Mesendoderm (in vitro differentiated cells): Measurements from ENCODE around the gene OR9K2. TPM values are rescaled to one million over a fixed set of nuclear protein-coding genes. Genes with fewer than 3 reads are reported as not detected.

Experiments used
- DNase-seq: peaks from one replicate; pipeline ENCODE4 v3.0.0; 2013
- H2AK5ac ChIP-seq: 2 replicates; pipeline ENCODE4 v1.6.1; 2013; ENCODE audit warnings: low read length, inconsistent platforms
- H2BK120ac ChIP-seq: 2 replicates; pipeline ENCODE4 v1.6.1; 2013; ENCODE audit warnings: low read depth, mild to moderate bottlenecking, low read length, moderate library complexity, mixed read lengths
- H2BK15ac ChIP-seq: replicated peaks from 2 replicates; pipeline ENCODE4 v1.6.1; 2013; ENCODE audit warnings: low read depth, mild to moderate bottlenecking, moderate library complexity
- H2BK5ac ChIP-seq: 2 replicates; pipeline ENCODE4 v1.6.1; 2013; ENCODE audit warnings: low read length, inconsistent platforms
- H3K18ac ChIP-seq: 2 replicates; pipeline ENCODE4 v1.6.1; 2013; ENCODE audit warnings: mild to moderate bottlenecking, low read length, mixed read lengths
- H3K23ac ChIP-seq: one replicate; pipeline ENCODE4 v1.6.1; 2013; ENCODE audit warnings: low read length
- H3K27ac ChIP-seq: 2 replicates; pipeline ENCODE4 v1.5.1; 2013; ENCODE audit warnings: low read depth, mild to moderate bottlenecking, inconsistent platforms, low read length, moderate library complexity
- H3K27me3 ChIP-seq: 2 replicates; pipeline ENCODE4 v1.6.1; 2013; ENCODE audit warnings: low read length, control low read depth, mild to moderate bottlenecking, inconsistent platforms; ENCODE audit not compliant: insufficient read depth, poor library complexity
- H3K36me3 ChIP-seq: 2 replicates; pipeline ENCODE4 v1.6.1; 2013; ENCODE audit warnings: low read length, inconsistent platforms; ENCODE audit not compliant: control insufficient read depth, insufficient read depth
- H3K4ac ChIP-seq: one replicate; pipeline ENCODE4 v1.6.1; 2013; ENCODE audit warnings: low read depth, mild to moderate bottlenecking, low read length, moderate library complexity
- H3K4me1 ChIP-seq: 2 replicates; pipeline ENCODE4 v1.6.1; 2013; ENCODE audit warnings: low read depth, low read length, inconsistent platforms; ENCODE audit not compliant: control insufficient read depth
- H3K4me2 ChIP-seq: 2 replicates; pipeline ENCODE4 v1.6.1; 2013; ENCODE audit warnings: low read length
- H3K4me3 ChIP-seq: 2 replicates; pipeline ENCODE4 v1.5.1; 2013; ENCODE audit warnings: mild to moderate bottlenecking, low read length
- H3K56ac ChIP-seq: one replicate; pipeline ENCODE4 v1.6.1; 2013; ENCODE audit warnings: low read length
- H3K79me1 ChIP-seq: 2 replicates; pipeline ENCODE4 v1.6.1; 2013; ENCODE audit warnings: low read length, inconsistent platforms
- H3K79me2 ChIP-seq: 2 replicates; pipeline ENCODE4 v1.6.1; 2013; ENCODE audit warnings: mild to moderate bottlenecking, low read length; ENCODE audit not compliant: control insufficient read depth, insufficient read depth
- H3K9ac ChIP-seq: 2 replicates; pipeline ENCODE4 v1.6.1; 2013; ENCODE audit warnings: low read length, inconsistent platforms
- H4K5ac ChIP-seq: one replicate; pipeline ENCODE4 v1.6.1; 2013; ENCODE audit warnings: low read length
- H4K8ac ChIP-seq: one replicate; pipeline ENCODE4 v1.6.1; 2013; ENCODE audit warnings: low read depth, mild to moderate bottlenecking, control low read depth, low read length, moderate library complexity
- WGBS: extraction: QIAGEN DNeasy Blood & Tissue Kit; methylation state at CpG from one replicate; pipeline ENCODE4 v1.1.7; 2013; ENCODE audit warnings: low lambda C conversion rate, missing lambda C conversion rate; ENCODE audit not compliant: insufficient coverage; ENCODE audit errors: extremely low coverage; 5-methylcytosine and 5-hydroxymethylcytosine counted together
- polyA plus RNA-seq, 2 experiments: library from polyadenylated mRNA; stranded (reverse); fragments of 200-250 nt; gene quantifications; one replicate each; pipeline ENCODE4 v1.2.3, GENCODE V29; 2013

OR9K2 gene
- polyA plus RNA-seq (2013, experiment 1 of 2): not detected
- not detected for polyA plus RNA-seq (2013, experiment 2 of 2)

GRCh38 chr12:55126106-55126505 is at the start of gene OR9K2:
OR9K2 (plus strand) TSS chr12:55126406; CDS start chr12:55129835, 3,429 bp downstream.
- H3K79me2 ChIP-seq: no peaks in the 10 kb centered on the region
- no peak within 1 kb of the TSS for H3K18ac ChIP-seq
- H3K9ac ChIP-seq: no peak within 1 kb of the TSS
- H3K56ac ChIP-seq: no peak within 1 kb of the TSS
- H3K36me3 ChIP-seq: no peaks in the 10 kb centered on the region
- H3K4me1 ChIP-seq: no peaks in the 10 kb centered on the region
- no peaks in the 10 kb centered on the region for H3K79me1 ChIP-seq
- no peak within 1 kb of the TSS for H3K27ac ChIP-seq
- no CpG with 5 or more reads among the region's 2 CpGs for WGBS
- no peak within 1 kb of the TSS for H4K8ac ChIP-seq
- DNase-seq: no peak
- no peak within 1 kb of the TSS for H3K23ac ChIP-seq
- H4K5ac ChIP-seq: no peak within 1 kb of the TSS
- H3K27me3 ChIP-seq: no peaks in the 10 kb centered on the region
- H2BK5ac ChIP-seq: no peak within 1 kb of the TSS
- no peak within 1 kb of the TSS for H2AK5ac ChIP-seq
- H3K4me3 ChIP-seq: no peak within 1 kb of the TSS
- no peak within 1 kb of the TSS for H2BK15ac ChIP-seq
- no peak within 1 kb of the TSS for H3K4ac ChIP-seq
- no peak within 1 kb of the TSS for H2BK120ac ChIP-seq
- no peak within 1 kb of the TSS for H3K4me2 ChIP-seq

- no peak overlapping the region for H4K8ac ChIP-seq
- H3K27me3 ChIP-seq: no peaks in the 10 kb centered on the region
- H2AK5ac ChIP-seq: no peak overlapping the region
- H2BK5ac ChIP-seq: no peak overlapping the region
- no peak overlapping the region for H3K27ac ChIP-seq
- no peaks in the 10 kb centered on the region for H3K79me2 ChIP-seq
- DNase-seq: no peak
- H3K4me3 ChIP-seq: no peak overlapping the region
- no peak overlapping the region for H3K18ac ChIP-seq
- no peak overlapping the region for H3K9ac ChIP-seq
- no peak overlapping the region for H3K56ac ChIP-seq
- no peak overlapping the region for H4K5ac ChIP-seq
- H3K4ac ChIP-seq: no peak overlapping the region
- no CpG with 5 or more reads among the region's 3 CpGs for WGBS
- H3K36me3 ChIP-seq: no peaks in the 10 kb centered on the region
- H2BK15ac ChIP-seq: no peak overlapping the region
- H3K4me2 ChIP-seq: no peak overlapping the region
- no peaks in the 10 kb centered on the region for H3K4me1 ChIP-seq
- no peaks in the 10 kb centered on the region for H3K79me1 ChIP-seq
- H2BK120ac ChIP-seq: no peak overlapping the region
- H3K23ac ChIP-seq: no peak overlapping the region
These were observed 33.6 kb upstream of the OR9K2 start for GRCh38 chr12:55092579-55092978.

GRCh38 chr12:55112378-55112875 is 13.8 kb upstream of the OR9K2 start:
- Histone ChIP-seq H3K27ac (no peak overlapping the region), H3K4ac (no peak overlapping the region), H3K4me1 (no peaks in the 10 kb centered on the region), H3K23ac (no peak overlapping the region), H3K36me3 (no peaks in the 10 kb centered on the region), H3K9ac (no peak overlapping the region), H3K79me1 (no peaks in the 10 kb centered on the region), H2AK5ac (no peak overlapping the region), H4K5ac (no peak overlapping the region), H3K79me2 (no peaks in the 10 kb centered on the region), H4K8ac (no peak overlapping the region), H3K56ac (no peak overlapping the region), H2BK120ac (no peak overlapping the region), H3K27me3 (no peaks in the 10 kb centered on the region), H3K4me2 (no peak overlapping the region), H3K18ac (no peak overlapping the region), H2BK5ac (no peak overlapping the region), H2BK15ac (no peak overlapping the region), H3K4me3 (no peak overlapping the region)
- DNase-seq: peak; percentile 7
- WGBS: no CpG with 5 or more reads among the region's 4 CpGs

GRCh38 chr12:55116152-55116551 is 10.1 kb upstream of the OR9K2 start:
- H2BK120ac ChIP-seq: no peak overlapping the region
- no peak overlapping the region for H3K4me3 ChIP-seq
- no peak overlapping the region for H3K23ac ChIP-seq
- no peaks in the 10 kb centered on the region for H3K79me1 ChIP-seq
- no CpG with 5 or more reads among the region's 1 CpG for WGBS
- H3K4ac ChIP-seq: no peak overlapping the region
- peak; percentile 0 for DNase-seq
- no peak overlapping the region for H3K4me2 ChIP-seq
- no peak overlapping the region for H3K18ac ChIP-seq
- no peak overlapping the region for H4K8ac ChIP-seq
- no peak overlapping the region for H4K5ac ChIP-seq
- no peak overlapping the region for H2BK15ac ChIP-seq
- H3K79me2 ChIP-seq: no peaks in the 10 kb centered on the region
- no peaks in the 10 kb centered on the region for H3K27me3 ChIP-seq
- no peak overlapping the region for H2BK5ac ChIP-seq
- H3K4me1 ChIP-seq: no peaks in the 10 kb centered on the region
- H3K56ac ChIP-seq: no peak overlapping the region
- no peaks in the 10 kb centered on the region for H3K36me3 ChIP-seq
- H3K27ac ChIP-seq: no peak overlapping the region
- no peak overlapping the region for H2AK5ac ChIP-seq
- H3K9ac ChIP-seq: no peak overlapping the region

GRCh38 chr12:55132816-55133215 is 6.6 kb downstream of the OR9K2 start:
- no CpG with 5 or more reads among the region's 1 CpG for WGBS
- H3K4ac ChIP-seq: no peak overlapping the region

More at GRCh38 chr12:55132816-55133215, 6.6 kb downstream of the OR9K2 start:
- Histone ChIP-seq H3K9ac (no peak overlapping the region), H2BK120ac (no peak overlapping the region), H3K27me3 (no peaks in the 10 kb centered on the region), H3K4me1 (no peaks in the 10 kb centered on the region), H2BK5ac (no peak overlapping the region), H3K23ac (no peak overlapping the region), H3K27ac (no peak overlapping the region), H3K79me1 (no peaks in the 10 kb centered on the region), H2BK15ac (no peak overlapping the region), H3K36me3 (no peaks in the 10 kb centered on the region), H2AK5ac (no peak overlapping the region), H4K5ac (no peak overlapping the region), H3K18ac (no peak overlapping the region), H3K56ac (no peak overlapping the region), H3K79me2 (no peaks in the 10 kb centered on the region), H4K8ac (no peak overlapping the region), H3K4me3 (no peak overlapping the region), H3K4me2 (no peak overlapping the region)
- peak; percentile 1 for DNase-seq
